Nephron progenitor cell (in vitro differentiated cells): ENCODE results near the gene PARL.

Experiments used
- DNase-seq: peaks from one replicate; pipeline ENCODE4 v3.0.0; 2021
- H3K27ac Mint-ChIP-seq: 2 replicates; pipeline ENCODE4 v1.8.0; 2021; ENCODE audit warnings: mild to moderate bottlenecking, moderate library complexity, mixed read lengths
- H3K27me3 Mint-ChIP-seq: 2 replicates; pipeline ENCODE4 v1.8.0; 2021; ENCODE audit warnings: mild to moderate bottlenecking, low read depth, mixed read lengths; ENCODE audit not compliant: poor library complexity
- H3K36me3 Mint-ChIP-seq: 2 replicates; pipeline ENCODE4 v1.8.0; 2021; ENCODE audit warnings: low read depth, mixed read lengths
- H3K4me1 Mint-ChIP-seq: 2 replicates; pipeline ENCODE4 v1.8.0; 2021; ENCODE audit warnings: mixed read lengths
- H3K4me3 Mint-ChIP-seq: 2 replicates; pipeline ENCODE4 v1.8.0; 2021; ENCODE audit warnings: mild to moderate bottlenecking, moderate library complexity, mixed read lengths
- H3K9me3 Mint-ChIP-seq: 2 replicates; pipeline ENCODE4 v1.8.0; 2021; ENCODE audit warnings: mild to moderate bottlenecking, moderate library complexity, mixed read lengths
- CTCF ChIP-seq: fragments of 200-600 bp; sonication (generic); IDR thresholded peaks from 2 replicates; pipeline ENCODE4 v1.5.0; 2021; ENCODE audit warnings: antibody characterized with exemption

Gene PARL

DNA sequence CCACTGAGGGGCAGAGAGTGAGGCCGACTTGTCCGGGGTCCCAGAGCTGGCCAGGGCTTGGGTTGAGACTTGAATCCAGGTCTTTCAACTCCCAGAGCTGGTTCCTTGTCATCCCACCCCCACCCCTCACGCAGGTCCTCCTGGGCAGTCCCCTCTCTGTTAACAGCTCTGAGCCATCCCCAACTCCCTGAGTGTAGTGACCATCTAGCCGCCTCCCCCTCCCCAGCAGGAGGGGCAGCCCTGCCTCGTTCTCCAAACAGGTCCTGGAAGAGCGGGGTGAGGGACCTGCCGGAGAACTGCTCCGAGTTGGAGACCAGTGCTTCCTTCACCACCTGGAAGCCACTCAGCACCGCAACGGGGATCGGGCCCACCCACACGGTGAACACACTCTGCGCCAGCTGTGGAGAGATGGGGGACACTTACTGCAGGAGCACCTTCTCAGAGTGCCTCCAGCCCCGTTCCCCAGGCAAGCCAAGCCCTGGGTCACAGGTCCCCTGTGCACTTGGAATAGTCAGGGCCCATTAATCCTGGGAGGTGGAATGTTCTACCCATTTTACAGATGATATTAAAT lies 24.4 kb upstream of the PARL start:
- no peak for DNase-seq
- no peak overlapping the region for H3K27ac Mint-ChIP-seq
- H3K4me1 Mint-ChIP-seq = no peaks in the 10 kb centered on the region
- H3K36me3 Mint-ChIP-seq = no peaks in the 10 kb centered on the region
- H3K4me3 Mint-ChIP-seq = no peak overlapping the region
- H3K27me3 Mint-ChIP-seq = peaks cover 24% of the 10 kb centered on the region
- no peaks in the 10 kb centered on the region for H3K9me3 Mint-ChIP-seq
- no peak for TF ChIP-seq CTCF

- Mint-ChIP-seq H3K4me3 (no peak overlapping the region), H3K27me3 (peaks cover 27% of the 10 kb centered on the region), H3K4me1 (no peaks in the 10 kb centered on the region), H3K36me3 (no peaks in the 10 kb centered on the region), H3K9me3 (no peaks in the 10 kb centered on the region), H3K27ac (no peak overlapping the region)
- no peak for TF ChIP-seq CTCF
- DNase-seq = no peak
These were observed 23.2 kb upstream of the PARL start for GRCh38 chr3:183907911-183908331.

- peaks cover 27% of the 10 kb centered on the region for H3K27me3 Mint-ChIP-seq
- no peak overlapping the region for H3K27ac Mint-ChIP-seq
These were observed 22.5 kb upstream of the PARL start for GRCh38 chr3:183907176-183907575.

GRCh38 chr3:183906234-183906921 lies 21.7 kb upstream of the PARL start:
- Mint-ChIP-seq H3K27me3 (peaks cover 29% of the 10 kb centered on the region), H3K27ac (no peak overlapping the region), H3K36me3 (no peaks in the 10 kb centered on the region), H3K4me3 (no peak overlapping the region), H3K4me1 (no peaks in the 10 kb centered on the region), H3K9me3 (no peaks in the 10 kb centered on the region)
- TF ChIP-seq CTCF = no peak
- DNase-seq = no peak

More at GRCh38 chr3:183907176-183907575, 22.5 kb upstream of the PARL start:
- Mint-ChIP-seq H3K36me3 (no peaks in the 10 kb centered on the region), H3K4me3 (no peak overlapping the region), H3K4me1 (no peaks in the 10 kb centered on the region), H3K9me3 (no peaks in the 10 kb centered on the region)
- TF ChIP-seq CTCF = no peak
- DNase-seq = no peak

- no peak for TF ChIP-seq CTCF
- Mint-ChIP-seq H3K27me3 (peaks cover 31% of the 10 kb centered on the region), H3K36me3 (no peaks in the 10 kb centered on the region), H3K4me1 (no peaks in the 10 kb centered on the region), H3K4me3 (no peak overlapping the region), H3K27ac (no peak overlapping the region), H3K9me3 (no peaks in the 10 kb centered on the region)
- DNase-seq = no peak
These were observed 20.4 kb upstream of the PARL start for GRCh38 chr3:183904833-183905780.
